PC-9 (cell line): ENCODE data around the gene RALGAPA2.

Experiments
- CTCF ChIP-seq: fragments of 200-600 bp; sonication (generic); conservative IDR thresholded peaks from 2 replicates; pipeline ENCODE4 v1.6.1; 2017; ENCODE audit warnings: mixed run types, antibody characterized with exemption, mild to moderate bottlenecking, moderate library complexity
- EZH2 ChIP-seq: fragments of 200-600 bp; sonication (generic); IDR thresholded peaks from 2 replicates; pipeline ENCODE4 v1.8.0; 2017; ENCODE audit warnings: antibody characterized with exemption, low read depth

DNA sequence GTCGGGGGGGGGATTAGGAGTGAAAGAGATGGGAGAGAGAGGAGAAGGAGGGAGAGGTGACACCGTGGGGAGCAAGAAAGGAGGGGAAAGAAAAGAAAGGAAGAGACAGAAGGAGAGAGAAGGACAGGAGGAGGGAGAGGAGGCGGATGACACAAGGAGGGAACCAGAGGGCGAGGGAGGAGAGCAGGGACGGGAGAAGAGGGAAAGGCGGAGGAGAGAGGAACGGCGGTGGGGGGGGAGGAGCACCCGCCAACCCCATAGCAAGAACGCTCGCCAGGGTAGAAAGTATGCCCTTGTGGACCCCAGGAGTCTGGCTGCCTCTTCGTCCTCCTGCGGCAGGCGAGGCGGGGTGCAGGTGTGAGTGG is 349.0 kb downstream of the RALGAPA2 start:
- TF ChIP-seq EZH2 (no peak), CTCF (no peak)
